Fibroblast of lung (primary cell): ENCODE data around the gene WIPF3.

ENCODE experiments used
- CTCF ChIP-seq, 2 donors: IDR thresholded peaks in 1 of 2; conservative IDR thresholded peaks in 1 of 2; 1 replicate in 1 of 2; 2 replicates in 1 of 2; pipeline ENCODE4 v1.5.1; 2011 to 2012; ENCODE audit warnings: low read length in 2 of 2, control low read depth in 1 of 2, inconsistent platforms in 1 of 2, low read depth in 1 of 2, mild to moderate bottlenecking in 1 of 2
- EZH2 ChIP-seq: IDR thresholded peaks from 2 replicates; pipeline ENCODE4 v1.5.1; 2012; ENCODE audit warnings: low read length, control low read depth, mild to moderate bottlenecking; ENCODE audit errors: missing control alignments

- TF ChIP-seq CTCF (conservative IDR thresholded peaks at IDR 0.05 in 1 of 2, IDR thresholded peaks at IDR 0.05 in 1 of 2; ENCODE audit: low read depth in 1 of 2, low read length in 2 of 2) (no peak), EZH2 (no peak)
Measured at GRCh38 chr7:29801929-29802328, 4.4 kb upstream of the WIPF3 start.
